Epithelial cell of proximal tubule (primary cell): Measurements from ENCODE around the gene SYNJ1. TPM values are rescaled to one million over a fixed set of nuclear protein-coding genes. Genes with fewer than 3 reads are reported as not detected.
"Not testable (repeated sequence)": the region's sequence is repeated elsewhere in the genome, so short reads cannot be mapped to it uniquely, and the experiment has no call there.

Experiments used
- DNase-seq: peaks from one replicate; pipeline ENCODE4 v3.0.0-alpha.2; 2011; ENCODE audit warnings: low read depth
- H3K4me3 ChIP-seq: 2 replicates; pipeline ENCODE4 v1.5.1; 2011; ENCODE audit warnings: low read depth, mild to moderate bottlenecking, low read length
- total RNA-seq: library from RNA; depleted of rRNA; stranded (reverse); fragments of >200 nt; gene quantifications from 2 replicates; pipeline ENCODE4 v1.2.3, GENCODE V29; 2015
- TF ChIP-seq, protein P1 (sequence below): conservative IDR thresholded peaks from 2 replicates; pipeline ENCODE4 v1.5.1; 2012; ENCODE audit warnings: low read depth, mild to moderate bottlenecking, low read length

SYNJ1 gene
- total RNA-seq, 1 donor from 2014 or later = 2.5 TPM

DNA sequence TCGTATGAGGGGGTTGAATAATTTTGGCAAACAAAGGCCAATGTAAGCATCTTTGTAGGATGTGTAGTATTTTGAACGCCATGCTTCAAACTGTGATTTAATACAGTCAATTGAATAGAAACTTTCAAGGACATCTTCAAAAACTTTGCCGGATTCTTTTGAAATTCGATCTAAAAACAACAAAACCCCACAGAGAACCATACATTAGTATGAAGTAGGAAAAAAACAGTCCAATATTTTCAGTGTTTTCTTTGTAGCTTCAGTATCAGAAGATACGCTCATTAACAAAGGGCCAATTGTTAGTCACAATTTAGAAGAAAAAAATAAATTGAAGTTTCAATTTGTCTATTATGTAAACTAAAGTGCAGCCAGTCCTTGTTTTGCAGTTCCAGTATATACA is 20.7 kb upstream of the SYNJ1 start:
- TF ChIP-seq, protein P1, sequence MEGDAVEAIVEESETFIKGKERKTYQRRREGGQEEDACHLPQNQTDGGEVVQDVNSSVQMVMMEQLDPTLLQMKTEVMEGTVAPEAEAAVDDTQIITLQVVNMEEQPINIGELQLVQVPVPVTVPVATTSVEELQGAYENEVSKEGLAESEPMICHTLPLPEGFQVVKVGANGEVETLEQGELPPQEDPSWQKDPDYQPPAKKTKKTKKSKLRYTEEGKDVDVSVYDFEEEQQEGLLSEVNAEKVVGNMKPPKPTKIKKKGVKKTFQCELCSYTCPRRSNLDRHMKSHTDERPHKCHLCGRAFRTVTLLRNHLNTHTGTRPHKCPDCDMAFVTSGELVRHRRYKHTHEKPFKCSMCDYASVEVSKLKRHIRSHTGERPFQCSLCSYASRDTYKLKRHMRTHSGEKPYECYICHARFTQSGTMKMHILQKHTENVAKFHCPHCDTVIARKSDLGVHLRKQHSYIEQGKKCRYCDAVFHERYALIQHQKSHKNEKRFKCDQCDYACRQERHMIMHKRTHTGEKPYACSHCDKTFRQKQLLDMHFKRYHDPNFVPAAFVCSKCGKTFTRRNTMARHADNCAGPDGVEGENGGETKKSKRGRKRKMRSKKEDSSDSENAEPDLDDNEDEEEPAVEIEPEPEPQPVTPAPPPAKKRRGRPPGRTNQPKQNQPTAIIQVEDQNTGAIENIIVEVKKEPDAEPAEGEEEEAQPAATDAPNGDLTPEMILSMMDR = no peak
- no peak for DNase-seq
- H3K4me3 ChIP-seq = no peak overlapping the region

DNA sequence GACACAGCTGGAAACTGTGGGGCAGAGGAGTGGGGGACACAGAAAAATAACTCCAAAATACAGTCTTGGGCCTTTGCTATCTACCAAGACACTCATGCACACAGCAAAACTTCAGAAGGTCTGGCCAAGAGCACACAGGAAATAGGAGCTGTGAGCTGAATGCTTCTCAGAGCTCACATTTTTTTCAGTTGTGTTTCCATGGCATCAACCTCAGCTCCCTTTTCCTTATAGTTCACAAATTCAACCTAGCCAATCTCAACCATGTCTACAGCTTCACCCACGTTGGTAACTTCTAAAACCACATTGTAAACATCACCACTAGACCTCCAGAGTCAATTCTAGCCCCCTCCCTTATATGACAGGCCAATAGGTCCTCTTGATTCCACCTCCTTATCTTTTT is 19.6 kb upstream of the SYNJ1 start:
- no peak overlapping the region for H3K4me3 ChIP-seq
- no peak for DNase-seq
- TF ChIP-seq, protein P1 = no peak

DNA sequence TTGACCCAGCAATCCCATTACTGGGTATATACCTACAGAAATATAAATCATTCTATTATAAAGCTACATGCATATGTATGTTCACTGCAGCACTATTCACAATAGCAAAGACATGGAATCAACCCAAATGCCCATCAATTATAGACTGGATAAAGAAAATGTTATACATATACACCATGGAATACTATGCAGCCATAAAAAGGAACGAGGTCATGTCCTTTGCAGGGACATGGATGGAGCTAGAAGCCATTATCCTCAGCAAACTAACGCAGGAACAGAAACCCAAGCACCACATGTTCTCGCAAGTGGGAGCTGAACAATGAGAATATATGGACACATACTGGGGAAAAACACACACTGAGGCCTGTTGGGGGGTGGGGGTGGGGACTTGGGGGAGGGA is 18.9 kb upstream of the SYNJ1 start:
- DNase-seq, H3K4me3 ChIP-seq: not testable (repeated sequence)

DNA sequence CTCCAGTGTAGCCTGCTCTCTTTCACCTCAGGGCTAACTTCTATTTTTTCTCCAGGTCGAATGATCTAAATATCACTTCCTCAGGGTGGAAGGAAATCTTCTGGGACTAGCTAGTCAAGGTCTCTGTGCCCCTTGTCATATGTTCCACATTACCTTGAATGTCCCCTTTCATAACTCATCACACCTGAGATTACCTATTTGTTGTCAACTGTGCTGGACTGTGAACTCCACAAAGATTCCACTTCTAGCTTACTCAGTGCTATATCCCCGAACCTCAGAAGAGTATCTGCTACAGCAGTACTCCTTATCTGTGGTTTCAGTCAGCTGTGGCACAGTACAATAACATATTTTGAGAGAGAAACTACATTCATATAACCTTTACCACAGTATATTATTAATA is 14.6 kb upstream of the SYNJ1 start:
- no peak for DNase-seq
- TF ChIP-seq, protein P1 = no peak

DNA sequence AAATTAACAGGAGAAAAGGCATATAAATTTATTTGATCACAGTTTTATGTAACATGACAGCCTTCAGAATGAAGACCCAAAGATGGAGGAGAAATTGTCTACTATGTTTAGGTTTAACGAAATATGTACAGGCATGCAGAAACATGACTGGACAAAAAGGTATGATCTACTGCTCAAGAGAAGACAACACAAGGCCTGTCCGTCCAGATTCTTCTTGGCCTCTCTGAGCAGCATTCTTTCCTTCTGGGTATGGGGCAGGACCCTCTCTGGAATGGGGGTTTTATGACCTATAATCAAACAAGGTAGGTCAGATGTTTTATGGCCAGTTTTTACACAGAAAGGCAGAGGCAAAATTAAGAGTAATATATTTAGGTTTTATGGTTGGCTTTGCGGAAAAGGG is 13.5 kb upstream of the SYNJ1 start:
- no peak for DNase-seq
- TF ChIP-seq, protein P1 = no peak

More for the DNA sequence above, 14.6 kb upstream of the SYNJ1 start:
- H3K4me3 ChIP-seq = no peak overlapping the region

DNA sequence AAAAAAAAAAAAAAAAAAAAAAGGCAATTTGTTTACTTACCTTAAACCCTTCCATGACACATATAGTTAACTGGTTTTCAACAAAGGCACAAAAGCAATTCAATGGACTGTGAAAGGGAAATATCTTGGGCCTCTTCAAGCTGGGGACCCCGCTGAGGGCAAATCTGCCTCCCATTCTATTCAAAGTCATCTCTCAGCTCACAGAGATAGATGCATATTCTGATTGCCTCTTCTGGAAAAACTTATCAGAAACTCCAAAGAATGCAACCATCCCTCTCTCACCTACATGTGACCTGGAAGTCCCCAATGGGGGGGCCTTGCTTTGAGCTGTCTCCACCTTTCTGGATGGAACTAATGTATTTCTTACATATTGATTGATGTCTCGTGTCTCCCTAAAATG is 12.1 kb upstream of the SYNJ1 start:
- TF ChIP-seq, protein P1 = no peak
- no peak for DNase-seq
- no peak overlapping the region for H3K4me3 ChIP-seq

More for the DNA sequence above, 13.5 kb upstream of the SYNJ1 start:
- no peak overlapping the region for H3K4me3 ChIP-seq

DNA sequence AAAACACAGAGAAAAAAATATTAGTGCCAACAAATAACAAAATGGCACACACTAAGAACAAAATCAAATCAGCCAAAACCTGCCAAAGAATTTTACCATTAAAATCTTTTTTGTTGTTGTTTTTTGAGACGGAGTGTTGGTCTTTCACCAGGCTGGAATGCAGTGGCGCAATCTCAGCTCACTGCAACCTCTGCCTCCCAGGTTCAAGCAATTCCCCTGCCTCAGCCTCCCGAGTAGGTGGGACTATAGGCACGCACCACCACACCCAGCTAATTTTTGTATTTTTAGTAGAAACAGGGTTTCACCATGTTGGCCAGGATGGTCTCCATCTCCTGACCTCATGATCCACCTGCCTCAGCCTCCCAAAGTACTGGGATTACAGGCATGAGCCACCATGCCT is 8.3 kb upstream of the SYNJ1 start:
- DNase-seq, H3K4me3 ChIP-seq: not testable (repeated sequence)

DNA sequence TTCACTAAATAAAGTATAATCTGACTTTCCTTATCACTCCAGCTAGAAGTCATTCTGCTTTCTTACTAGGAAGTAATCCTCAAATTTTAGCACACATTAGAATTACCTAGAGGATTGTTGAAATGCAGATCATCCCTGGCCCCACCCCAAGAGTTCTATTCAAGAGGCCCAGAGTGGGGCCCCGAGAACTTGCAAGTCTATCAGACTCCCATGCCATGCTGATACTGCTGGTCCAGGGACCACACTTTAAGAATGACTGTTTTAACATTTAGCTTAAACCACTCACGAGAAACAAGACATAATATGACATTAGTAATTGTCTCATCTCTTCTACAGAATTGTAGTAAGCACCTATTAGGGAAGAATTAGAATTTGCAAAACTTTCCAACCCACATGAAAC is 7.7 kb upstream of the SYNJ1 start:
- TF ChIP-seq, protein P1 = no peak
- H3K4me3 ChIP-seq = no peak overlapping the region
- DNase-seq = no peak
